NCI-H510A treated with DMSO at 0.1 percent for 48 hours (cell line): ENCODE measurements around the gene CALCOCO1.

ENCODE experiments used
- DNase-seq: peaks from one replicate; lab custom pipeline; 2025; lab: John Stamatoyannopoulos, UW

Gene CALCOCO1

GRCh38 chr12:53751336-53752191 is 24.3 kb upstream of the CALCOCO1 start, which contains the start of gene CISTR:
CISTR (minus strand) TSS chr12:53751979.
- no peak for DNase-seq

GRCh38 chr12:53750812-53751335 is 23.6 kb upstream of the CALCOCO1 start:
- DNase-seq: no peak

DNA sequence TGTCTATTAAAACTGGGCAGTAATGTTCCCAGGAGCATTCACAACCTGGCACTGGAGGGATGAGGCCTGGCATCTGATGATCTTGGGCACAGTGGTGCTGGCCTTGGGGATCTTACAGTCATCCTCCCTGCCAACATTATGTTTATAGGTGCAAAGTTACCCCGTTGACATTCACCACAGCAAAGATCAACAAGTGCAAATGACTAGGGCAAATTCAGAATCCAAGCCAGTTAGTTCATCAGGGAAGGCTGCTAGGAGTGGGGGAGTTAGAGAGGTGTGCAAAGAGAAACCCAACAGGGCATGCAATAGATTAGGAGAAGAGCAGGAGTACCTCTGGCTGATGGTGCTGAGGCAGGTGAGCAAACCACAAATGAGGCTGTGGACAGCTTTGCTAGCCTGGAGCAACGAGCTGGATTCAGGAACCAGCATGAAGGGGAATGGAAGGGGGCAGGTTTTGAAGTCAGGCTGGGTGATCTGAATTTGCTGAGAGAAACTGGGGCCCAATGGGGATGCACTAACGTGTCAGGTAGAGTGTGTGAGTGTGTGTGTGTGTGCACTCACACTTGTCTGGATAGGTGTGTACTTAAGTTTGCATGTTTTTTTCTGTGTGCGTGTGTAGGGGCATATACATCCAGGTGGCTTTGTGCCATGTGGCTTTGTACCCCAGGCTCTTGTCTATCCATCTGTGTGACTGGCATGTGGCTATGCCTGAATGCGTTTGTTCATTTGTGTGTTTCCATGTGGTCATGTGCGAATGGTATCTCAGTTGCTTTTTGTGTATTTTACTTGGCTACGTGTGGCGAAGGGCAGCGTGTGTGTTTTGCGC is 22.9 kb upstream of the CALCOCO1 start:
- DNase-seq: no peak

GRCh38 chr12:53748072-53748840 is 21.0 kb upstream of the CALCOCO1 start:
- DNase-seq: no peak

- DNase-seq: no peak
Measured at GRCh38 chr12:53747095-53747494, 19.8 kb upstream of the CALCOCO1 start.

GRCh38 chr12:53746592-53747092 is 19.4 kb upstream of the CALCOCO1 start:
- DNase-seq: peak; percentile 89

- DNase-seq: no peak
Measured at GRCh38 chr12:53744751-53745150, 17.5 kb upstream of the CALCOCO1 start.

- DNase-seq: no peak
Measured at GRCh38 chr12:53744130-53744441, 16.8 kb upstream of the CALCOCO1 start.

DNA sequence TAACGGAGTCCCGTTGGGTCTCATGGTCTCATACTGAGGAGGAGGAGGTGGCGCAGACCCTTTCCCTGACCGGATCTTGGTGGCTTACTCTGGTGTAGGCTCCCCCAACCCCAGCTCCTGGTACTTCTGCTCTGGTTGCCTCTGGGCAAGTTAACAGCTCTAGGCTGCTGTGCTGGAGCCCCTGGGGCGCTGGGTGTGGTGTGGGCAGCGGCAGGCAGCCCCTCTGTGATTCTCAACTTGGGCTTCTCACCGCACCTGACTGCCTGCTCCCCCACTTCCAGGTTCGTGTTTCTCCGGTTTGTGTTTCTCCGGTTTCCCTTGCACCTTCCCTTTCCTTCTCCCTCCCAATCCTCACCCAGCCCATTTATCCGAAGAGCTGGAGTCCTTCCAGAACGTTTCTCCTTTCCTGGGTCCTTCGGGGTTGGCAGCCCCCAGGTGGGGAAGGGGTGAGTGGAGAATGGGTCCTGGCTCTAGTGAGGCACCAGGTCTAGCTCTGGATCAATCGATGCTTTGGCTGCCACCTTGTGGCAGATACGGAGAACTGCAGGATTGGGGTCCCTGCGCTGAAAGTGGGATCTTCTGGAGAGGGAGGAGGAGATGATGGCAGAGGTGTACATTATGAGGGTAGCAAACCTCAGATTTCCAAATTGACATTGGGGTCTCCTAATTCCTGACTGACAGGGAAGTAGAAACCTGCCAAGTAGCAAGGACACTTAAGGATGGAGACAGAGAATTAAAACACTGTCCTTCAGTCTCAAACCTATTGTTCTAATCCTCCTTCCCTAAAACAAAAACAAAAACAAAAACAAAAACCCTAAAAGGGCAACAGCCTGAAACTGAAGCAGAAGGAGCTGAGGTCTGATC is 16.2 kb upstream of the CALCOCO1 start:
- peak; percentile 40 for DNase-seq

DNA sequence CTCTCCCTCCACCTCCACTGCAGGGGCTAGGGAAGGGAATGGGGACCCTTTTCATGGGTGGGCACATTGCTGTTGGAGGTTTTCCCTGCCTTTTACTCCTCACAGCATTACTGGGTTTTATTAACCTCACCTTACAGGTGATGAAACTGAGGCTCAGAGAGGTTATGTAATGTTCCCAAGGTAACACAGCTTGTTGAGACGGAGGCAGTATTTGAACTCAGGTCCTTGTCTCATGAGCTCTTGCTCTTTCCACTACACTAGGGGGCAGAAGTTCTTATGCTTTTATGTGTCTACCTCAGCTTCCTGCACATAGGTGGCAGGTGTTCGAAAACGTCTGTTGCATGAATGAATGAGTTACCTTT is 12.9 kb upstream of the CALCOCO1 start:
- DNase-seq: no peak

- DNase-seq: no peak
Measured at GRCh38 chr12:53739214-53740129, 12.2 kb upstream of the CALCOCO1 start.

GRCh38 chr12:53738406-53739213 is 11.4 kb upstream of the CALCOCO1 start:
- no peak for DNase-seq

- DNase-seq: no peak
Measured at GRCh38 chr12:53737951-53738405, 10.7 kb upstream of the CALCOCO1 start.

- DNase-seq: no peak
Measured at GRCh38 chr12:53737093-53737808, 10.0 kb upstream of the CALCOCO1 start.

DNA sequence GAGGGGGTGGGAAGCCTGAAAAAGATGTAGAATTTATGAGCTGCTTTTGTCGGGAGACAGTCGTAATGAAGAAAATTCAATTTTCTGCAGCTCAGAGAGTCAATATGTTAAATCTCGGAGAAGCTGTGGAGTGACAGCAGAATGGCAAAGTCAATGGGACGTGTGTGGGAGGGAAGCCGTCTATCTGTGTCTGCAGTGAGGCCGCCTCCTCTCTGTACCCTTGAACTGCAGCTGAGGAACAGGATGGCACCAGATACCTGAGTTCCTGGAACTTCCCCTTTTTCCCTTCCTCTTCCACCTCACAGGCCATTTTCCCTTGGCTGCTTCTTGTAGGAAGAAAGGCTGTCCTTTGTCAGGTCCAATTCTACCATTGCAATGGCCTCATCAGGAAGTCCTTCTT is 9.3 kb upstream of the CALCOCO1 start:
- DNase-seq: no peak

DNA sequence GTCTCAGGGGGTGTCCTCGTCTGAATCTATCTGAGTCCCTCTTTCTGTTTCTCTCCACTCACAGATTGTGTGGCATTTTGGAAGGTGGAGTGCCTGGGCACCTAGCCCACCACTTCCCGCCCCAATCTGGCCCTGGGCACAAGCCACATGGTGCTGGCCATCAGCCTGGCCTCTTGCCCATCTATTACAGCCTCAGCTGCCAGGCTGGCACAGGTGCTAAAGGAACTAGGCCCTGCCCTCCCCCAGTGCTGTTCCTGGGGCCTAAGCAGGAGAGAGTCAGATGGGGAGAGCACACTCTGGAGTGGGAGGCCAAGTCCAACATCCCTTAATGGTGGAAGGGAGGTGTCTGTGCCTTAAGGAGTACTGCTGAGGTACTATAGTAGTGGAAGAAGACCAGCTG is 8.3 kb upstream of the CALCOCO1 start:
- DNase-seq: no peak

GRCh38 chr12:53734425-53734824 is 7.2 kb upstream of the CALCOCO1 start:
- DNase-seq: no peak

DNA sequence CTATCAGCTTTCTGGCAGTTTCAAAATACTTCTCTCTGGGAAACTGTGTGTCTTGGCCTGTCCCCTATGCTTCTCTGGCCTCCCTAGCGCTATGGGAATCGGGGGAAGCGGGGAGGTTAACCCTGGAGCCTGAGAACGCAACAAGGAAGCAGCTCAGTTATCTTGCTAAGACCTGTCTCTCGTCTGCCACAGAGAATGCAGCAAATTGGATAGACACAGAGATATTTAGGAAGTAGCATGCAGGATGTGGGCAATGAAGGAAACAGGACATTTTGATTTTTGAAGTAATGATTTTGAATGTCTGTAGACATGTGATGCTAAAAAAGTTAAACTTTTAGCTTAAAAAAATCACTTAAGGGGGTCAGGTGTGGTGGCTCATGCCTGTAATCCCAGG is 6.6 kb upstream of the CALCOCO1 start:
- DNase-seq: no peak
